Liver (tissue), 9 donors: ENCODE results near the gene OR51A2. TPM values are rescaled to one million over a fixed set of nuclear protein-coding genes. Genes with fewer than 3 reads are reported as not detected.

ENCODE experiments used
- DNase-seq: peaks from one replicate; pipeline ENCODE4 v3.0.0-alpha.2; 2017; ENCODE audit warnings: low spot score
- H3K27ac ChIP-seq, 2 donors: one replicate each; pipeline ENCODE4 v1.7.0; 2013; ENCODE audit warnings: inconsistent platforms in 2 of 2, low read length in 2 of 2, control low read depth in 1 of 2, low read depth in 1 of 2, mild to moderate bottlenecking in 1 of 2
- H3K27me3 ChIP-seq, 4 donors: one replicate each; pipeline versions ENCODE4 v1.6.1 to v1.7.0; 2013; ENCODE audit warnings: low read length in 3 of 4, inconsistent platforms in 1 of 4, mild to moderate bottlenecking in 1 of 4, moderate library complexity in 1 of 4; ENCODE audit not compliant: control insufficient read depth in 4 of 4, insufficient read depth in 4 of 4
- H3K36me3 ChIP-seq, 4 donors: one replicate each; pipeline versions ENCODE4 v1.6.1 to v1.7.0; 2013; ENCODE audit warnings: low read length in 3 of 4, mild to moderate bottlenecking in 3 of 4, low read depth in 1 of 4, moderate library complexity in 1 of 4; ENCODE audit not compliant: control insufficient read depth in 4 of 4, insufficient read depth in 3 of 4
- H3K4me1 ChIP-seq, 4 donors: one replicate each; pipeline versions ENCODE4 v1.6.1 to v1.7.0; 2013; ENCODE audit warnings: low read length in 3 of 4, mild to moderate bottlenecking in 3 of 4, moderate library complexity in 1 of 4; ENCODE audit not compliant: control insufficient read depth in 4 of 4, insufficient read depth in 4 of 4
- H3K4me3 ChIP-seq, 3 donors: one replicate each; pipeline versions ENCODE4 v1.6.1 to v1.7.0; 2013; ENCODE audit warnings: low read length in 3 of 3, control low read depth in 1 of 3, low read depth in 1 of 3, mild to moderate bottlenecking in 1 of 3
- H3K9ac ChIP-seq, 2 donors: one replicate each; pipeline ENCODE4 v1.7.0; 2013; ENCODE audit warnings: low read length in 2 of 2, mild to moderate bottlenecking in 2 of 2, moderate library complexity in 2 of 2, control low read depth in 1 of 2, low read depth in 1 of 2
- H3K9me3 ChIP-seq, 4 donors: one replicate each; pipeline versions ENCODE4 v1.6.1 to v1.7.0; 2013; ENCODE audit warnings: low read length in 3 of 4; ENCODE audit not compliant: control insufficient read depth in 4 of 4
- ATF3 ChIP-seq: IDR thresholded peaks from 2 replicates; pipeline ENCODE4 v1.6.1; 2016; ENCODE audit warnings: antibody characterized with exemption
- EGR1 ChIP-seq, 2 donors: IDR thresholded peaks; 2 replicates each; pipeline ENCODE4 v1.6.1; 2016 to 2018; ENCODE audit warnings: antibody characterized with exemption in 2 of 2, low read depth in 2 of 2
- FOXA1 ChIP-seq: IDR thresholded peaks from 2 replicates; pipeline ENCODE4 v1.6.1; 2016; ENCODE audit warnings: antibody characterized with exemption
- GABPA ChIP-seq, 2 donors: IDR thresholded peaks in 1 of 2; conservative IDR thresholded peaks in 1 of 2; 2 replicates each; pipeline ENCODE4 v1.6.1; 2016; ENCODE audit warnings: antibody characterized with exemption in 2 of 2, mild to moderate bottlenecking in 1 of 2, moderate library complexity in 1 of 2
- HNF4A ChIP-seq, 2 donors: conservative IDR thresholded peaks; 2 replicates each; pipeline ENCODE4 v1.6.1; 2016; ENCODE audit warnings: antibody characterized with exemption in 2 of 2, mild to moderate bottlenecking in 2 of 2
- HNF4G ChIP-seq: IDR thresholded peaks from 2 replicates; pipeline ENCODE4 v1.6.1; 2016; ENCODE audit warnings: antibody characterized with exemption
- JUND ChIP-seq, 2 donors: IDR thresholded peaks; 2 replicates each; pipeline ENCODE4 v1.6.1; 2016; ENCODE audit warnings: antibody characterized with exemption in 2 of 2
- NR2F2 ChIP-seq: IDR thresholded peaks from 2 replicates; pipeline ENCODE4 v1.6.1; 2016; ENCODE audit warnings: antibody characterized with exemption
- RAD21 ChIP-seq, 2 donors: IDR thresholded peaks; 2 replicates each; pipeline ENCODE4 v1.6.1; 2016; ENCODE audit warnings: antibody characterized with exemption in 2 of 2, mild to moderate bottlenecking in 2 of 2
- RXRA ChIP-seq, 2 donors: IDR thresholded peaks; 2 replicates each; pipeline ENCODE4 v1.6.1; 2017 to 2018; ENCODE audit warnings: antibody characterized with exemption in 2 of 2, mild to moderate bottlenecking in 1 of 2
- SP1 ChIP-seq: IDR thresholded peaks from 2 replicates; pipeline ENCODE4 v1.6.1; 2018; ENCODE audit warnings: antibody characterized with exemption, mild to moderate bottlenecking
- YY1 ChIP-seq: IDR thresholded peaks from 2 replicates; pipeline ENCODE4 v1.6.1; 2016; ENCODE audit warnings: antibody characterized with exemption, mild to moderate bottlenecking
- ZBTB33 ChIP-seq: IDR thresholded peaks from 2 replicates; pipeline ENCODE4 v1.6.1; 2016; ENCODE audit warnings: antibody characterized with exemption
- WGBS: extraction: QIAGEN DNeasy Blood & Tissue Kit; methylation state at CpG from one replicate; pipeline ENCODE4 v1.1.7; 2013; 5-methylcytosine and 5-hydroxymethylcytosine counted together
- polyA plus RNA-seq, 2 donors: library from polyadenylated mRNA; stranded (reverse) in 1 of 2; unstranded in 1 of 2; fragments of 200-250 nt in 1 of 2; fragments of >200 nt in 1 of 2; fragmentation: Nextera tagmentation in 1 of 2; extraction: Ambion mirVana in 1 of 2; gene quantifications; one replicate each; pipeline versions ENCODE4 v1.2.1 to v1.2.3, GENCODE V29; 2013 to 2015
- total RNA-seq, 2 donors: library from RNA; depleted of rRNA; stranded (reverse); fragments of >200 nt; gene quantifications; one replicate each; pipeline ENCODE4 v1.2.3, GENCODE V29; 2014
- TF ChIP-seq, protein P1 (sequence below): IDR thresholded peaks from 2 replicates; pipeline ENCODE4 v1.6.1; 2016; ENCODE audit warnings: antibody characterized with exemption, mild to moderate bottlenecking
- TF ChIP-seq, protein P2 (sequence below): IDR thresholded peaks from 2 replicates; pipeline ENCODE4 v1.6.1; 2016; ENCODE audit warnings: antibody characterized with exemption
- TF ChIP-seq, protein P3 (sequence below): fragments of 150-350 bp; IDR thresholded peaks from 2 replicates; pipeline ENCODE4 v1.5.1; 2017; ENCODE audit warnings: improper control_type of control experiment, low read depth, low read length; ENCODE audit not compliant: missing input control
- donor health status: healthy.
- donor health status: healthy.
- donor health status: healthy.
- donor health status: healthy.
- donor health status: healthy.

The OR51A2 gene
- total and polyA plus RNA-seq, 4 donors = not detected

GRCh38 chr11:4932751-4933150 is 22.8 kb downstream of the OR51A2 start:
- DNase-seq = no peak
- TF ChIP-seq HNF4A (conservative IDR thresholded peaks at IDR 0.05) = no peak
- no peak for TF ChIP-seq RXRA (IDR thresholded peaks at IDR 0.05)
- TF ChIP-seq, protein P1, sequence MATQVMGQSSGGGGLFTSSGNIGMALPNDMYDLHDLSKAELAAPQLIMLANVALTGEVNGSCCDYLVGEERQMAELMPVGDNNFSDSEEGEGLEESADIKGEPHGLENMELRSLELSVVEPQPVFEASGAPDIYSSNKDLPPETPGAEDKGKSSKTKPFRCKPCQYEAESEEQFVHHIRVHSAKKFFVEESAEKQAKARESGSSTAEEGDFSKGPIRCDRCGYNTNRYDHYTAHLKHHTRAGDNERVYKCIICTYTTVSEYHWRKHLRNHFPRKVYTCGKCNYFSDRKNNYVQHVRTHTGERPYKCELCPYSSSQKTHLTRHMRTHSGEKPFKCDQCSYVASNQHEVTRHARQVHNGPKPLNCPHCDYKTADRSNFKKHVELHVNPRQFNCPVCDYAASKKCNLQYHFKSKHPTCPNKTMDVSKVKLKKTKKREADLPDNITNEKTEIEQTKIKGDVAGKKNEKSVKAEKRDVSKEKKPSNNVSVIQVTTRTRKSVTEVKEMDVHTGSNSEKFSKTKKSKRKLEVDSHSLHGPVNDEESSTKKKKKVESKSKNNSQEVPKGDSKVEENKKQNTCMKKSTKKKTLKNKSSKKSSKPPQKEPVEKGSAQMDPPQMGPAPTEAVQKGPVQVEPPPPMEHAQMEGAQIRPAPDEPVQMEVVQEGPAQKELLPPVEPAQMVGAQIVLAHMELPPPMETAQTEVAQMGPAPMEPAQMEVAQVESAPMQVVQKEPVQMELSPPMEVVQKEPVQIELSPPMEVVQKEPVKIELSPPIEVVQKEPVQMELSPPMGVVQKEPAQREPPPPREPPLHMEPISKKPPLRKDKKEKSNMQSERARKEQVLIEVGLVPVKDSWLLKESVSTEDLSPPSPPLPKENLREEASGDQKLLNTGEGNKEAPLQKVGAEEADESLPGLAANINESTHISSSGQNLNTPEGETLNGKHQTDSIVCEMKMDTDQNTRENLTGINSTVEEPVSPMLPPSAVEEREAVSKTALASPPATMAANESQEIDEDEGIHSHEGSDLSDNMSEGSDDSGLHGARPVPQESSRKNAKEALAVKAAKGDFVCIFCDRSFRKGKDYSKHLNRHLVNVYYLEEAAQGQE = no peak
- TF ChIP-seq RAD21 (IDR thresholded peaks at IDR 0.05) = no peak
- TF ChIP-seq, protein P2, sequence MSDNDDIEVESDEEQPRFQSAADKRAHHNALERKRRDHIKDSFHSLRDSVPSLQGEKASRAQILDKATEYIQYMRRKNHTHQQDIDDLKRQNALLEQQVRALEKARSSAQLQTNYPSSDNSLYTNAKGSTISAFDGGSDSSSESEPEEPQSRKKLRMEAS = no peak
- TF ChIP-seq JUND (IDR thresholded peaks at IDR 0.05) = no peak
- TF ChIP-seq EGR1 (IDR thresholded peaks at IDR 0.05; ENCODE audit: low read depth in 2 of 2) = no peak
- TF ChIP-seq GABPA (IDR thresholded peaks at IDR 0.05 in 1 of 2, conservative IDR thresholded peaks at IDR 0.05 in 1 of 2) = no peak
- no peak for TF ChIP-seq HNF4G
- no peak for TF ChIP-seq ZBTB33
- no peak for TF ChIP-seq FOXA1
- 84% methylated on average over 4 of the region's 4 CpGs for WGBS
- Histone ChIP-seq H3K9ac (no peak overlapping the region), H3K4me3 (no peak overlapping the region), H3K4me1 (no peaks in the 10 kb centered on the region), H3K36me3 (no peaks in the 10 kb centered on the region), H3K27ac (no peak overlapping the region), H3K9me3 (no peaks in the 10 kb centered on the region), H3K27me3 (peaks cover 0 to 2% (median 0%) of the 10 kb centered on the region in 4 donors)

- H3K4me1 ChIP-seq = no peaks in the 10 kb centered on the region
- no peak overlapping the region for H3K27ac ChIP-seq
- H3K9me3 ChIP-seq = peaks cover 0 to 3% (median 0%) of the 10 kb centered on the region in 4 donors
- no peaks in the 10 kb centered on the region for H3K36me3 ChIP-seq
- H3K9ac ChIP-seq = no peak overlapping the region
- no peak overlapping the region for H3K4me3 ChIP-seq
- TF ChIP-seq NR2F2 = no peak
- TF ChIP-seq YY1 = no peak
- TF ChIP-seq, protein P3, sequence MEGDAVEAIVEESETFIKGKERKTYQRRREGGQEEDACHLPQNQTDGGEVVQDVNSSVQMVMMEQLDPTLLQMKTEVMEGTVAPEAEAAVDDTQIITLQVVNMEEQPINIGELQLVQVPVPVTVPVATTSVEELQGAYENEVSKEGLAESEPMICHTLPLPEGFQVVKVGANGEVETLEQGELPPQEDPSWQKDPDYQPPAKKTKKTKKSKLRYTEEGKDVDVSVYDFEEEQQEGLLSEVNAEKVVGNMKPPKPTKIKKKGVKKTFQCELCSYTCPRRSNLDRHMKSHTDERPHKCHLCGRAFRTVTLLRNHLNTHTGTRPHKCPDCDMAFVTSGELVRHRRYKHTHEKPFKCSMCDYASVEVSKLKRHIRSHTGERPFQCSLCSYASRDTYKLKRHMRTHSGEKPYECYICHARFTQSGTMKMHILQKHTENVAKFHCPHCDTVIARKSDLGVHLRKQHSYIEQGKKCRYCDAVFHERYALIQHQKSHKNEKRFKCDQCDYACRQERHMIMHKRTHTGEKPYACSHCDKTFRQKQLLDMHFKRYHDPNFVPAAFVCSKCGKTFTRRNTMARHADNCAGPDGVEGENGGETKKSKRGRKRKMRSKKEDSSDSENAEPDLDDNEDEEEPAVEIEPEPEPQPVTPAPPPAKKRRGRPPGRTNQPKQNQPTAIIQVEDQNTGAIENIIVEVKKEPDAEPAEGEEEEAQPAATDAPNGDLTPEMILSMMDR = no peak
- no peak for TF ChIP-seq SP1
- no peak for TF ChIP-seq HNF4G
- TF ChIP-seq ATF3 = no peak
- TF ChIP-seq, protein P2 = no peak
- TF ChIP-seq RXRA (IDR thresholded peaks at IDR 0.05) = no peak
- no peak for TF ChIP-seq HNF4A (conservative IDR thresholded peaks at IDR 0.05)
- TF ChIP-seq FOXA1 = no peak
- TF ChIP-seq, protein P1 = no peak
- TF ChIP-seq GABPA (IDR thresholded peaks at IDR 0.05 in 1 of 2, conservative IDR thresholded peaks at IDR 0.05 in 1 of 2) = no peak
- DNase-seq = no peak
- H3K27me3 ChIP-seq = peaks cover 0 to 2% (median 0%) of the 10 kb centered on the region in 4 donors
These were observed 28.9 kb downstream of the OR51A2 start for GRCh38 chr11:4926608-4927007.
